ENCODE data around the gene VAMP7.
"Not testable (repeated sequence)": the region's sequence is repeated elsewhere in the genome, so short reads cannot be mapped to it uniquely, and the experiment has no call there.

Gene VAMP7

DNA sequence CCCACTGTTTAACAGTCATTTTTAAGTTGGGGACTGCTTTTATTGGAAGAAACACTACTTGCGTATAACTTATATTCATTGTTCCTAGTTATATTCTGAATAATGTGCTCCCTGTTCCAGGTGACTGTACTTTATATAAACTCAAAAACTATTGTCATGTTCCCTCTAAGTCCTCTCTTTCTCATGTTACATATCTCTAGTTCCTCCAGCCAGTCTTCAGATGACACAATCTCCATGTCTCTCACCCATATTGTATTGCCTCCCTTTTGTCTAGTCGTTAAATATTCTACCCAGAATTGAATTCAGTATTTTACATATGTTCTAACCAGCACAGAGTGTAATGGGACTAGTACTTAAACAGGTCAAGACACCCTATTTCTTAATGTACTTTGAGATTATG lies 5.3 kb downstream of the VAMP7 start:
- no peak overlapping the region for H3K27ac Mint-ChIP-seq
- H3K9me3 Mint-ChIP-seq, result peaks cover 18% of the 10 kb centered on the region
- no peaks in the 10 kb centered on the region for H3K27me3 Mint-ChIP-seq
- peaks cover 29% of the 10 kb centered on the region for H3K36me3 Mint-ChIP-seq (ENCODE audit: low read depth)
- intact Hi-C loops (cut with micrococcal nuclease), result no loop called here
- peaks cover 46% of the 10 kb centered on the region for H3K4me1 Mint-ChIP-seq (ENCODE audit: low read depth)
- H3K4me3 Mint-ChIP-seq, result no peak overlapping the region

DNA sequence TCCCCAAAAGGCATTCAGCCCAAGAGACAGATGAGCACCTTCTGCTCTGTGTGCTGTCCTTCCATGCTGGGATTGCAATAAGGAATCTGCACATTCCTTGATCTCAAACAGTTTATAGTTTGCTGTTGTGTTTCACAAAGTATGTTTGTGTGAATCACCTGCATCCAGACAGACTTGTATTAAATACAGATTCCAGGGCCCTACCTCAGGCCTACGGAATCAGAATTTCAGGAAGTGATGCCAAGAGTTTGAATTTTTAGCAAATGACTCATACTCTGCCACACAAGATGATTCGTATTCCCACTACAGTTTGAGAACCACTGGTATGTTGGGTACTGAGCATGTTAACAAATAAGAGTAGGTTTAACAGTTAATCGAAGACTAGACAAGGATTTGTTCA lies 7.0 kb downstream of the VAMP7 start:
- Mint-ChIP-seq H3K27ac (no peak overlapping the region), H3K27me3 (no peaks in the 10 kb centered on the region), H3K36me3 (ENCODE audit: low read depth) (peaks cover 27% of the 10 kb centered on the region), H3K9me3 (peaks cover 14% of the 10 kb centered on the region), H3K4me1 (ENCODE audit: low read depth) (peaks cover 37% of the 10 kb centered on the region), H3K4me3 (no peak overlapping the region)
- intact Hi-C loops (cut with micrococcal nuclease), result no loop called here

DNA sequence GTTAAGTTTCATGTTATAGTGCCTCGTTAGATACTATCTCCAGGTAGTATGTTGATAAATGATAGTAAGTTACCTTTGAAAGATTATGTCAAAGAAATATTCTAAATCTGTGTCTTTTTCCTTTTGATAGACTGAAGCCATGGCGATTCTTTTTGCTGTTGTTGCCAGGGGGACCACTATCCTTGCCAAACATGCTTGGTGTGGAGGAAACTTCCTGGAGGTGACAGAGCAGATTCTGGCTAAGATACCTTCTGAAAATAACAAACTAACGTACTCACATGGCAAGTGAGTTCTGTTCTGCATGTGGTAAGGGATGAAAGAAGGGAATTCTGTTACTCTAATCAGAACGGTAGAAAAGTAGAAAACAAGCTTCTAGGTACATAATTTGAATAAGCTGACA lies 8.2 kb downstream of the VAMP7 start:
- H3K27me3 Mint-ChIP-seq, result no peaks in the 10 kb centered on the region
- H3K9me3 Mint-ChIP-seq, result peaks cover 26% of the 10 kb centered on the region
- peaks cover 46% of the 10 kb centered on the region for H3K4me1 Mint-ChIP-seq (ENCODE audit: low read depth)
- intact Hi-C loops (cut with micrococcal nuclease), result no loop called here
- H3K36me3 Mint-ChIP-seq (ENCODE audit: low read depth), result peaks cover 39% of the 10 kb centered on the region
- no peak overlapping the region for H3K4me3 Mint-ChIP-seq
- no peak overlapping the region for H3K27ac Mint-ChIP-seq

DNA sequence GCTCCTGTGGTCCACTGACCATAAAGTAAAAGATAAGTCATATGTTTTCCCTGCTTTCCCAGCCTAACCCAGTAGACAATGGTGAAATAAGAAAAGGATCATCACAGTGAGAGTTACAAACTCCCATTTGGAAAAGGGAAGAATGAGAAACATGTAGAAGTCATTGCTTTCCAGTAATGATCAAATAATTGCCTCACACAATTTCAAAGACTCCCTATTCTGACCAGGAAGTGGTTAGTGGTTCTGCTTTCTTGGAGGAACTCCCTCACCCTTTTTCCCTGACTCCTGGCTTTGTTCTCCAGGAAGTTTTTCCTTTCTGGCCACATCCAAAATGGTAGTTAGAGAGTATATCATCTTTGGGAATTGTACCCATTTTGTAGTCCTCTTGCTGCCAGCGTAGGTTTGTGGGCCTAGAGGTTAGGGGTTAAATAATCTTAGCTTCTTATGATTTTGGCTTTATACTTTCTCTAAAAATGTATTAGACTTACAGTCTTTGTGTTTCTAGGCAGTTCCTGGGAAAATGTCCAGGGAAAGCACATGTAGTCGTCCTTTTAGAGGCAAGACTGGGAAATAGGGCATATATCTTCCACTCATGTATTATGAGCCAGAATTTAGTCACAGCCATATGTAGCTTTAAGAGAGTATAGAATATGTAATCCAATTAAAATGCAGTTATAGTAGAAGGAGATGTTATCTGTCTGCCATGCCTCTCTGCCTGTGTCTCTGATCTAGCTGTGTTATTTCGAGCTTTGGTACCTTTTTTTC lies 10.5 kb downstream of the VAMP7 start:
- intact Hi-C loops (cut with micrococcal nuclease), result no loop called here
- Mint-ChIP-seq H3K4me3 (no peak overlapping the region), H3K27ac (no peak overlapping the region), H3K27me3 (no peaks in the 10 kb centered on the region), H3K9me3 (peaks cover 35% of the 10 kb centered on the region), H3K36me3 (ENCODE audit: low read depth) (peaks cover 42% of the 10 kb centered on the region), H3K4me1 (ENCODE audit: low read depth) (peaks cover 34% of the 10 kb centered on the region)

DNA sequence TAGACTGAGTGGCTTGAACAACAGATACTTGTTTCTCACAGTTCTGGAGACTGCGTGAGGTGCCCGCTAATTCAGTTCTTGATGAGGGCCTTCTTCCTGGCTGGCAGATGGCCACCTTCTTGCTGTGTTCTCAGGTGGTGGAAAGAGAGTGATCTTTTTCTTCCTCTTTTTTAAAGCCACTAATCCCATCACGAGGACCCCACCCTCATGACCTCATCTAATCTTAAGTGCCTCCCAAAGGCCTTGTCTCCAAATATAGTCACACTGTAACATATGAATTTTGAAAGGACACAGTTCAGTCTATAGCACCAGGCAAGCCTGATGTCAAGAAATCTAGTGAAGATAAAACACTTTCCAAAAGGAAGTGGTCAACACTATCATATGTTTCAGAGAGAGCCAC lies 12.4 kb downstream of the VAMP7 start:
- Mint-ChIP-seq H3K36me3 (ENCODE audit: low read depth) (peaks cover 46% of the 10 kb centered on the region), H3K9me3 (peaks cover 27% of the 10 kb centered on the region), H3K27ac (no peak overlapping the region), H3K4me3 (no peak overlapping the region), H3K27me3 (no peaks in the 10 kb centered on the region), H3K4me1 (ENCODE audit: low read depth) (peaks cover 28% of the 10 kb centered on the region)
- intact Hi-C loops (cut with micrococcal nuclease), result no loop called here

DNA sequence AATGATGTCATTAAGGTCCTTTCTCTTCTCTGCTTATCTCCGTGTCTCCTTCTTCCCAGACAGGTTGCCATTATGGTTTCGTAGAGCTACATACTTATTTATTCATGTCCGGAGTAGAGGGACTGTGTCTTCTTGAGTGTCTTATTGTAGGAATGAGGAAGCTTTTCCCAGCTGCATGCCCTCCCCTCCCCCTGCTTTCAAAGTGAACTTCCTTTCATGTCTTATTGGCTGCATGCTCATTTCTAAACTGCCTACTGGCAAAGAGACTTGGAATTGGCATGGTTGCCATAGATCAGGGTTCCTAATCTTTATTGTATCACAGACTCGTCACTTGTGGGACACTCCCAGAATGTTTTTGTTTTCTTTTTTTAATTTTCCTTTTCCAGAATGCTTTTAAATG lies 15.4 kb downstream of the VAMP7 start:
- H3K4me1 Mint-ChIP-seq (ENCODE audit: low read depth), result peaks cover 32% of the 10 kb centered on the region
- H3K27me3 Mint-ChIP-seq, result no peaks in the 10 kb centered on the region

DNA sequence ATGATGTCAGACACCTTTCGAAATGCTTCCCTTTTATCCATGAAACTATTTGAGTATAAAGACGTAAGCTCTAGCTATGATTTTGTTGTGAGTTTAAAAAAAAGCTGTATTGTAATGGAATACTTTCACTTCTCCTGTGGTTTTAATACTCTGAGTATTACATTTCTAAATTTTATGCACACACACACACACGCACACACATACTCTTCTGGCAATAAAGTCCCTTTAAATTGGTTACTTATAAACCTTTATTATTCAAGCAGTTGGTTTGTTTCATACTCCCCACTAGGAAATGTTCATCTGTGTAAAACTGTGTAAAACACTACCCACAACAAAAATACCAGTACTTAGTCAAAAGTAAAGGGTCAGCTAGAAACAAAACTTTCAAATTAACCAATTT lies 18.2 kb downstream of the VAMP7 start:
- Mint-ChIP-seq H3K27me3 (no peaks in the 10 kb centered on the region), H3K36me3 (ENCODE audit: low read depth) (peaks cover 44% of the 10 kb centered on the region), H3K4me1 (ENCODE audit: low read depth) (peaks cover 18% of the 10 kb centered on the region), H3K27ac (no peak overlapping the region), H3K4me3 (no peak overlapping the region), H3K9me3 (peaks cover 10% of the 10 kb centered on the region)
- intact Hi-C loops (cut with micrococcal nuclease), result no loop called here

More for the DNA sequence above, 15.4 kb downstream of the VAMP7 start:
- Mint-ChIP-seq H3K9me3 (peaks cover 27% of the 10 kb centered on the region), H3K36me3 (ENCODE audit: low read depth) (peaks cover 48% of the 10 kb centered on the region), H3K4me3 (no peak overlapping the region), H3K27ac (no peak overlapping the region)
- intact Hi-C loops (cut with micrococcal nuclease), result no loop called here

DNA sequence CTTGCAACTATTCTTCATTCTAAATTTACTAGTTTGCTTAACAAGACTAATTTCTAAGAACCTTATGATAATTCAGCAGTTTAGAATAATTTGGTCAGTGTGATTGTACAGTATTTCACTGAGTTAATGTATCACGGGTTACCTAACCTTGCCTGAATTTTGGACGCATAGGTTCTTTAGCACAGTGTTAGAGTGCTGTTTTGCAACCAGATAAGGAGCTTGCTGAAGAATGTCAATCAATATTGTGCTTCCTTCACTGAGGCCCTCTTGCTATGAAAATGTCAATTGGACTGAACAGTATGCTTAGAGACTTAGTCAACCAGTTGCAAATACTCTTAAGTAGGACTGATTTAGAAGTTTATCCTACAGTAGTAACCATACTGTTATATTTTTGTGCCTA lies 19.6 kb downstream of the VAMP7 start:
- Mint-ChIP-seq H3K36me3 (ENCODE audit: low read depth) (peaks cover 37% of the 10 kb centered on the region), H3K27me3 (no peaks in the 10 kb centered on the region), H3K9me3 (no peaks in the 10 kb centered on the region), H3K4me3 (no peak overlapping the region), H3K4me1 (ENCODE audit: low read depth) (peaks cover 18% of the 10 kb centered on the region), H3K27ac (no peak overlapping the region)
- intact Hi-C loops (cut with micrococcal nuclease), result no loop called here

DNA sequence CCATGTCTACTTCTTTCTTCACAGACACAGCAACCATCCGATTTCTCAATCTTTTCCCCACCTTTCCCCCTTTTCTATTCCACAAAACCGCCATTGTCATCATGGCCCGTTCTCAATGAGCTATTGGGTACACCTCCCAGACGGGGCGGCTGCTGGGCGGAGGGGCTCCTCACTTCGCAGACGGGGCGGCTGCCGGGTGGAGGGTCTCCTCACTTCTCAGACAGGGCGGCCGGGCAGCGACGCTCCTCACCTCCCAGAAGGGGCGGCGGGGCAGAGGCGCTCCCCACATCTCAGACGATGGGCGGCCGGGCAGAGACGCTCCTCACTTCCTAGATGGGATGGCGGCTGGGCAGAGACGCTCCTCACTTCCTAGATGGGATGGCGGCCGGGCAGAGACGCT lies 26.5 kb downstream of the VAMP7 start:
- intact Hi-C loops (cut with micrococcal nuclease); H3K4me3 Mint-ChIP-seq; H3K27me3 Mint-ChIP-seq; H3K27ac Mint-ChIP-seq; H3K4me1 Mint-ChIP-seq (ENCODE audit: low read depth): not testable (repeated sequence)
- Mint-ChIP-seq H3K36me3 (ENCODE audit: low read depth) (peaks cover 77% of the 10 kb centered on the region), H3K9me3 (peaks cover 57% of the 10 kb centered on the region)

DNA sequence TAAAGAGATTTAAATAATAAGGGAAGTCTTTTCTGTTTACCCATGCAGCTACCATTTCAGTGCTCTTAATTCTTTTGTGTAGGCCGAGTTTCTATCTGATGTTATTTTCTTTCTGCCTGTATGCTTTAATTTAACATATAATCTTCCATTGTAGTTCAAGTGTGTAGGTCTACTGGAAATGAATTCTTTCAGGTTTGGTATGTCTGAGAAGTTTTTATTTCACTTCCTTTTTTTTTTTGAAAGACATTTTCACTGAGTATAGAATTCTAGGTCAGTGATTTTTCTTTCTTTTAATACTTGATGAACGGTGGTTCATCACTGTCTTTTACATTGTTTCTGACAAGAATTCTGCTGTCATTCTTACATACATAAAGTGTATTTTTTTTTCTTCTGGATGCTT lies 42.1 kb downstream of the VAMP7 start:
- H3K9me3 Mint-ChIP-seq, result peaks cover 20% of the 10 kb centered on the region
- peaks cover 76% of the 10 kb centered on the region for H3K36me3 Mint-ChIP-seq (ENCODE audit: low read depth)
- H3K4me3 Mint-ChIP-seq, result no peak overlapping the region
- intact Hi-C loops (cut with micrococcal nuclease), result no loop called here
- no peak overlapping the region for H3K27ac Mint-ChIP-seq
- no peaks in the 10 kb centered on the region for H3K4me1 Mint-ChIP-seq (ENCODE audit: low read depth)
- no peaks in the 10 kb centered on the region for H3K27me3 Mint-ChIP-seq

DNA sequence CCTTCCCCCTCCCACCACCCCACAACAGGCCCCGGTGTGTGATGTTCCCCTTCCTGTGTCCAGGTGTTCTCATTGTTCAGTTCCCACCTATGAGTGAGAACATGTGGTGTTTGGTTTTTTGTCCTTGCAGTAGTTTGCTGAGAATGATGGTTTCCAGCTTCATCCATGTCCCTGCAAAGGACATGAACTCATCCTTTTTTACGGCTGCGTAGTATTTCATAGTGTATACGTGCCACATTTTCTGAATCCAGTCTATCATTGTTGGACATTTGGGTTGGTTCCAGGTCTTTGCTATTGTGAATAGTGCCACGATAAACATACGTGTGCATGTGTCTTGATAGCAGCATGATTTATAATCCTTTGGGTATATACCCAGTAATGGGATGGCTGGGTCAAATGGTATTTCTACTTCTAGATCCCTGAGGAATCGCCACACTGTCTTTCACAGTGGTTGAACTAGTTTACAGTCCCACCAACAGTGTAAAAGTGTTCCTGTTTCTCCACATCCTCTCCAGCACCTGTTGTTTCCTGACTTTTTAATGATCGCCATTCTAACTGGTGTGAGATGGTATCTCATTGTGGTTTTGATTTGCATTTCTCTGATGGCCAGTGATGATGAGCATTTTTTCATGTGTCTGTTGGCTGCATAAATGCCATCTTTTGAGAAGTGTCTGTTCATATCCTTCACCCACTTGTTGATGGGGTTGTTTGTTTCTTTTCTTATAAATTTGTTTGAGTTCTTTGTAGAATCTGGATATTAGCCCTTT lies 49.9 kb downstream of the VAMP7 start:
- H3K4me1 Mint-ChIP-seq (ENCODE audit: low read depth); intact Hi-C loops (cut with micrococcal nuclease); H3K27ac Mint-ChIP-seq; H3K4me3 Mint-ChIP-seq; H3K27me3 Mint-ChIP-seq: not testable (repeated sequence)
- peaks cover 95% of the 10 kb centered on the region for H3K36me3 Mint-ChIP-seq (ENCODE audit: low read depth)
- H3K9me3 Mint-ChIP-seq, result peaks cover 74% of the 10 kb centered on the region

DNA sequence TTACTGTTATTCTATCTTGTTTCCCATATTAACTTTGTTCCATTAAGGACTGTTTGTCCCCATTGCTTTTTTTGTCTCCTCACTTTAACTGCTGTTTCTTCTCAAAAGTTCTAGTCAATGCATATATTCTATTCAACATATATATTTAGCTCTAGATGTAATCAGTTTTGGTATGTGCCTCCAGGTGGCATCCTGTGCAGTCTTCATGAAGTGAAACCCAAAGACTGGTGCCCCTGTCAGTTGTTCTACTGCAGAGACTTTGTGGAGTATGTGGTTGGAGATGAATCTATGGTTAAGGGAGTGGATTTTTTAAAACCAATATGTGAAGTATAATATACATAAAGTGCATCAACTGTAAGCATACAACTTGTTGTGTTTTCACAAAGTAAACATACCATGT lies 57.0 kb downstream of the VAMP7 start:
- Mint-ChIP-seq H3K36me3 (ENCODE audit: low read depth) (peaks cover 65% of the 10 kb centered on the region), H3K4me3 (no peak overlapping the region), H3K9me3 (peaks cover 27% of the 10 kb centered on the region), H3K27me3 (no peaks in the 10 kb centered on the region), H3K4me1 (ENCODE audit: low read depth) (no peaks in the 10 kb centered on the region), H3K27ac (no peak overlapping the region)
- intact Hi-C loops (cut with micrococcal nuclease), result no loop called here

DNA sequence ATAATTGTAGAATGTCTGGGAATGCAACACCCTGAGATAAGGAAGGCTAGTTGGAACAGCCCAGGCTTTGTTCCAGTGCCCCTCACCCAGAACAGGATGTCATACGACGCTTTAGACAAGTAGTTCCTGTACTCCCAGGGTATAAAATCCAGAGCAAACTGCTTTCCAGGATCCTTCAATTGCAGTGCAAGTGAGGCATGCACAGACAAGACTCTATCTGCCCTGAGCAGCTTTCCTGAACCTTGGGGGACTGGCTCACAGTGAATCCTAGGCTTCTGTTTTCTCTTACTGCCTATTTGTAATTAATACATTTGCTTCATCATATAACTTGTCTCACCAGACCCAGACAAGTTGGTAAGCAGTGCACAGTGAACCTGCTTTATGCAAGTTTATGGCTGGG lies 68.0 kb downstream of the VAMP7 start:
- H3K4me1 Mint-ChIP-seq (ENCODE audit: low read depth), result no peaks in the 10 kb centered on the region
- no peaks in the 10 kb centered on the region for H3K9me3 Mint-ChIP-seq
- no peaks in the 10 kb centered on the region for H3K27me3 Mint-ChIP-seq
- peaks cover 18% of the 10 kb centered on the region for H3K36me3 Mint-ChIP-seq (ENCODE audit: low read depth)
- H3K4me3 Mint-ChIP-seq, result no peak overlapping the region
- H3K27ac Mint-ChIP-seq, result no peak overlapping the region
- intact Hi-C loops (cut with micrococcal nuclease), result no loop called here

DNA sequence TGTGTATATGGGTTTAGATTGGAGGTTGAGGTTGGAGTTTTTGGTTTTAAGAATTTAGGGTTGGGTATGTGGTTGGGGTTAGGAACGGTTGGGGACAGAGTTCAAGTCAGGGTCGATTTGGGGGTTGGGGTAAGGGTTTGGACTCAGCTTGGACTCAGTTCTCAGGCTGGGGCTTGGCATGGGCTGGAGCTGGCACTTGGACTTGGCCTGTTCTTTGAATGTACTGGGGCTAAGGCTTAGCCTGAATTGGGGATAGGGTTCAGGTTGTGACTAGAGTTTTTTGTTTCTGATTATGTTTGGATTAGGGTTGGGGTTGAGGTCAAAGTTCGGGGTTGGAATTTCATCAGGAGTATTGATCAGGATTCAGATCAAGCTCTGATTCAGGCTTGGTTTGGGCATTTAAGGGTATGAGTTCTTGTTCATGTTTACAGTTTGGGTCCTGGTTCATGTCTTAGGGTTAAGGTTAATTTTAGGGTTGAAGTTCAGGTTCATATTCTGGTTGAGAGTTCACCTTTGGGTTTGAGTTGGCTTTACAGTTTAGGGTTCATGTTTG lies 70.2 kb downstream of the VAMP7 start:
- Mint-ChIP-seq H3K36me3 (ENCODE audit: low read depth) (peaks cover under 1% of the 10 kb centered on the region), H3K4me1 (ENCODE audit: low read depth) (no peaks in the 10 kb centered on the region), H3K9me3 (no peaks in the 10 kb centered on the region), H3K4me3 (no peak overlapping the region), H3K27ac (no peak overlapping the region), H3K27me3 (no peaks in the 10 kb centered on the region)
- intact Hi-C loops (cut with micrococcal nuclease), result no loop called here
